K562 (cell line): ENCODE measurements around the gene MYO1D. TPM values are rescaled to one million over a fixed set of nuclear protein-coding genes. Genes with fewer than 3 reads are reported as not detected.

Source experiments
- E4F1 ChIP-seq: fragments of 250-450 bp; sonication (Bioruptor Pico); IDR thresholded peaks from 2 replicates; pipeline ENCODE4 v1.5.0; 2021; ENCODE audit warnings: mild to moderate bottlenecking, borderline replicate concordance
- ETS1 ChIP-seq: conservative IDR thresholded peaks from 2 replicates; pipeline ENCODE4 v1.6.1; 2011; ENCODE audit warnings: low read depth, mild to moderate bottlenecking, low read length; ENCODE audit not compliant: control insufficient read depth
- FOS ChIP-seq: IDR thresholded peaks from 3 replicates; pipeline ENCODE4 v1.6.1; 2011; ENCODE audit not compliant: insufficient read length; ENCODE audit errors: extremely low read depth
- FOXA3 ChIP-seq, 2 experiments: fragments of 450-650 bp in 1 of 2; sonication (generic) in 1 of 2; formaldehyde crosslinking; IDR thresholded peaks in 1 of 2; conservative IDR thresholded peaks in 1 of 2; 2 replicates each; pipeline versions ENCODE4 v1.4.0 to v1.8.0; 2020 to 2022; ENCODE audit warnings: mild to moderate bottlenecking in 2 of 2, missing genetic modification reagents in 1 of 2
- GMEB1 ChIP-seq: fragments of 250-450 bp; sonication (Bioruptor Pico); IDR thresholded peaks from 2 replicates; pipeline ENCODE4 v1.4.0; 2020; ENCODE audit warnings: mild to moderate bottlenecking
- GTF2B ChIP-seq: IDR thresholded peaks from 2 replicates; pipeline ENCODE4 v1.6.1; 2011; ENCODE audit not compliant: insufficient read length; ENCODE audit errors: extremely low read depth
- MAX ChIP-seq: sonication (generic); formaldehyde crosslinking; IDR thresholded peaks from 2 replicates; pipeline ENCODE4 v1.9.0; 2022; ENCODE audit warnings: mild to moderate bottlenecking, missing genetic modification reagents
- MNT ChIP-seq, 2 experiments: fragments of 450-650 bp; conservative IDR thresholded peaks; 2 replicates each; pipeline ENCODE4 v1.6.1; 2017; ENCODE audit warnings: mild to moderate bottlenecking in 2 of 2, moderate library complexity in 2 of 2
- NELFE ChIP-seq: IDR thresholded peaks from 2 replicates; pipeline ENCODE4 v1.6.1; 2011; ENCODE audit warnings: mild to moderate bottlenecking; ENCODE audit not compliant: insufficient read depth, insufficient read length
- NFATC3 ChIP-seq: fragments of 450-650 bp; IDR thresholded peaks from 2 replicates; pipeline ENCODE4 v1.6.1; 2017; ENCODE audit warnings: mild to moderate bottlenecking
- TAF7 ChIP-seq: fragments of 450-650 bp; IDR thresholded peaks from 2 replicates; pipeline ENCODE4 v1.6.1; 2016; ENCODE audit warnings: missing genetic modification characterization, missing compliant biosample characterization
- U2AF1 ChIP-seq: fragments of 200-400 bp; formaldehyde crosslinking; optimal IDR thresholded peaks from 2 replicates; pipeline ENCODE3; 2017; ENCODE audit warnings: mild to moderate bottlenecking, low read depth, low read length, moderate library complexity
- ZNF584 ChIP-seq: fragments of 200-800 bp; sonication (Bioruptor generic); IDR thresholded peaks from 2 replicates; pipeline ENCODE4 v1.6.1; 2016; ENCODE audit warnings: low read depth, mild to moderate bottlenecking, missing genetic modification characterization, missing compliant biosample characterization
- polyA plus RNA-seq, 8 experiments: library from polyadenylated mRNA; depleted of rRNA in 4 of 8; stranded (reverse) in 5 of 8; unstranded in 3 of 8; fragments of >200 nt; fragmentation: Nextera tagmentation in 2 of 8; fragmentation: Illumina TruSeq in 1 of 8; extraction: Ambion mirVana in 2 of 8; extraction: Trizol in 1 of 8; gene quantifications; 2 replicates each; pipeline versions ENCODE4 v1.2.1 to v1.2.3, GENCODE V29; 2011 to 2014; ENCODE audit warnings: inconsistent platforms in 1 of 8, missing spikeins in 1 of 8
- total RNA-seq, 7 experiments: library from RNA; depleted of rRNA in 6 of 7; stranded (reverse); fragments of >200 nt in 6 of 7; fragmentation: Illumina TruSeq in 2 of 7; extraction: Trizol in 2 of 7; gene quantifications; 2 replicates each; pipeline versions ENCODE4 v1.2.1 to v1.2.3, GENCODE V29; 2011 to 2021; ENCODE audit warnings: low replicate concordance in 1 of 7

Gene MYO1D
- total and polyA plus RNA-seq, 9 of the 15 experiments (the other 6 are each of a cell fraction or from before 2014, with no cell fraction given): 2.1 to 71.2 (median 45.4) TPM

- TF ChIP-seq GMEB1 (CRISPR knock-in tag) (no peak), MNT (conservative IDR thresholded peaks at IDR 0.05) (no peak), NELFE (no peak), TAF7 (tag) (no peak), ZNF584 (CRISPR knock-in tag) (no peak), FOXA3 (CRISPR knock-in tag; conservative IDR thresholded peaks at IDR 0.05 in 1 of 2, IDR thresholded peaks at IDR 0.05 in 1 of 2) (no peak), GTF2B (no peak), FOS (no peak), U2AF1 (no peak), ETS1 (no peak), MAX (CRISPR knock-in tag) (no peak), NFATC3 (no peak), E4F1 (CRISPR knock-in tag) (no peak)
Observed at GRCh38 chr17:32626379-32626791, 250.5 kb downstream of the MYO1D start (continued).
